Measurements from ENCODE around the gene PTPRG.

- TF ChIP-seq CTCF (IDR thresholded peaks at IDR 0.05), result no peak
- no peak for TF ChIP-seq POLR2A (IDR thresholded peaks at IDR 0.05; ENCODE audit: low read depth)
- no peak for TF ChIP-seq EP300 (IDR thresholded peaks at IDR 0.05)
These were observed 495.3 kb downstream of the PTPRG start for GRCh38 chr3:62056658-62057057.

Measured in esophagus muscularis mucosa (tissue), 4 donors.